Upper lobe of right lung (tissue), 1 donor: Measurements from ENCODE around the gene LRRIQ4. TPM values are rescaled to one million over a fixed set of nuclear protein-coding genes. Genes with fewer than 3 reads are reported as not detected.

Experiments used
- ATAC-seq: fragments of 200-7000 bp; cut with Tn5 transposase; one replicate; pipeline ENCODE4 v1.9.1; 2020; ENCODE audit warnings: mild to moderate bottlenecking, moderate library complexity
- DNase-seq: peaks from one replicate; pipeline ENCODE4 v3.0.0-alpha.2; 2020
- H3K27ac ChIP-seq: fragments of 200-600 bp; one replicate; pipeline ENCODE4 v1.8.0; 2022
- H3K27me3 ChIP-seq: fragments of 200-600 bp; one replicate; pipeline ENCODE4 v1.8.0; 2022; ENCODE audit warnings: mild to moderate bottlenecking
- H3K36me3 ChIP-seq: fragments of 200-600 bp; one replicate; pipeline ENCODE4 v1.8.0; 2022
- H3K4me1 ChIP-seq: fragments of 200-600 bp; one replicate; pipeline ENCODE4 v1.8.0; 2022
- H3K4me3 ChIP-seq: fragments of 200-600 bp; one replicate; pipeline ENCODE4 v1.8.0; 2022; ENCODE audit warnings: mild to moderate bottlenecking
- H3K9me3 ChIP-seq: fragments of 200-600 bp; one replicate; pipeline ENCODE4 v1.8.0; 2022
- intact Hi-C: fragments of 100-400 bp; cut with DNase I; formaldehyde crosslinking; loops from one replicate; pipeline ENCODE4 v1.11.0; 2022
- total RNA-seq: library from RNA; stranded (reverse); fragmentation: NEBNext Ultra II Directional; extraction: Animal tissue kit (Norgen Biotek cat#: 25700); gene quantifications from one replicate; pipeline ENCODE4 v1.2.1, GENCODE V29; 2021
- TF ChIP-seq, protein P1 (sequence below): fragments of 200-600 bp; IDR thresholded peaks from one replicate; pipeline ENCODE4 v1.8.0; 2022; ENCODE audit warnings: antibody characterized with exemption
- donor health status: DM: no; HTN: yes; CAD: no; lungs with severe emphysema.

Gene LRRIQ4
- total RNA-seq, 1 donor from 2014 or later, result 0.29 TPM

DNA sequence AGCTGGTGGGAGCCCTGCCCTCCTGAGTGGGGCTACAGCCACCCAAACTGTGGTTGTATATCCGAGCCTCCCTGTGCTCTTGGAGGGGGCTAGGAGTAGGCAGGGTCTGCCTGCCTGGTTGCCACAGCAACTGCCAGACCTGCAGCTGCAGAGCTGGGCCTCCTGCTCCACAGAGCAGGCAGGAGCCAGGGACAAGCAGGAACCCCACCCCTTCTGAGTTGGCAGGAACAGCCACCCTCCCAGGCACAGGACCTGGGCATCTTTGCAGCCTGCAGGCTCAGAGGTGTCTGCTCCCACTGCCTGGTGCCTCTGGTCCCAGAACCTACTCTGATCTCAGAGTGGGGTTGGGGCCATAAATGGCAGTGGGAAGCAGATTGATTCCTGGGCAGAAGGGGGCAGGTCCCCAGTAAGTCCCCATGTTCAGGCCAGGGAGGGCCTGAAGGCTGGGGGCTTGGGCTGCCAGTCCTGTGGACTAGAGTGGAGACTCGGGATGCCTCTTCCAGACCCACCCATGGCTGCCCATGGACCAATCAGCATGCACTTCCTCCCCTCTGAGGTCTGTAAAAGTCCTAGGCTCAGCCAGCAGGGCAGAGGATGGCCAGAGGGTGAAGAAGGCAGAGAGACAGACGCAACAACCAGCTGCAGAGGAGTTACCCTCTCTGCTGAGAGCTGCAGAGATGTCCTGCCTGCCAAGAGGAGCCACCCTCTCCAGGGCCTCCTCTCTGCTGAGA is 67.3 kb downstream of the LRRIQ4 start:
- Histone ChIP-seq H3K27ac (no peak overlapping the region), H3K36me3 (no peaks in the 10 kb centered on the region), H3K4me3 (no peak overlapping the region), H3K4me1 (no peaks in the 10 kb centered on the region), H3K27me3 (no peaks in the 10 kb centered on the region), H3K9me3 (no peaks in the 10 kb centered on the region)
- TF ChIP-seq, protein P1, sequence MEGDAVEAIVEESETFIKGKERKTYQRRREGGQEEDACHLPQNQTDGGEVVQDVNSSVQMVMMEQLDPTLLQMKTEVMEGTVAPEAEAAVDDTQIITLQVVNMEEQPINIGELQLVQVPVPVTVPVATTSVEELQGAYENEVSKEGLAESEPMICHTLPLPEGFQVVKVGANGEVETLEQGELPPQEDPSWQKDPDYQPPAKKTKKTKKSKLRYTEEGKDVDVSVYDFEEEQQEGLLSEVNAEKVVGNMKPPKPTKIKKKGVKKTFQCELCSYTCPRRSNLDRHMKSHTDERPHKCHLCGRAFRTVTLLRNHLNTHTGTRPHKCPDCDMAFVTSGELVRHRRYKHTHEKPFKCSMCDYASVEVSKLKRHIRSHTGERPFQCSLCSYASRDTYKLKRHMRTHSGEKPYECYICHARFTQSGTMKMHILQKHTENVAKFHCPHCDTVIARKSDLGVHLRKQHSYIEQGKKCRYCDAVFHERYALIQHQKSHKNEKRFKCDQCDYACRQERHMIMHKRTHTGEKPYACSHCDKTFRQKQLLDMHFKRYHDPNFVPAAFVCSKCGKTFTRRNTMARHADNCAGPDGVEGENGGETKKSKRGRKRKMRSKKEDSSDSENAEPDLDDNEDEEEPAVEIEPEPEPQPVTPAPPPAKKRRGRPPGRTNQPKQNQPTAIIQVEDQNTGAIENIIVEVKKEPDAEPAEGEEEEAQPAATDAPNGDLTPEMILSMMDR, result no peak
- ATAC-seq, result peak; percentile 31
- no peak for DNase-seq
- intact Hi-C loops, result no loop called here

- Histone ChIP-seq H3K27ac (no peak overlapping the region), H3K27me3 (no peaks in the 10 kb centered on the region)
- TF ChIP-seq, protein P1, result no peak
These were observed 68.0 kb downstream of the LRRIQ4 start for GRCh38 chr3:169880576-169881250.

DNA sequence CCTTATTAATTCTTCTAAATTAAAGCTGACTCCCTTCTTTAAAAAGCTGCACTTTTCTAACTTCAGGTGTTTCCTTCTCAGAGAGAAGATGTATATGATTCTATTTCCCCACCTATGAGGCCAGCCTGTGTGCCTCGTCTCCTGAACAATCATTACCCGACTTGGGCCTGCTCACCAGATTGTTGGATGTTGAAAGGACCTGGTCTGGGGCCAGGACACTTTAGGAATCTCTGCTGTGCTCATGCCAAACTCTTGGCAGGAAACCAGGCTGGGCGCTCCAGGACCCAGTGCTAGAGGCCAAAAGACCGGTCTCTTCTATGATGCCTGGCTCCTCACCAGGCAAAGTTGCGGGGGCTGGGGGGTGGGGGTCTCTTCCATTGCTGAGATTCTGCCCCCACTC is 74.0 kb downstream of the LRRIQ4 start:
- no peaks in the 10 kb centered on the region for H3K4me1 ChIP-seq
- H3K36me3 ChIP-seq, result no peaks in the 10 kb centered on the region
- no peak overlapping the region for H3K4me3 ChIP-seq
- ATAC-seq (peak; percentile 93), DNase-seq (peak; percentile 86)
- no peak overlapping the region for H3K27ac ChIP-seq
- H3K27me3 ChIP-seq, result no peaks in the 10 kb centered on the region
- no peaks in the 10 kb centered on the region for H3K9me3 ChIP-seq
- TF ChIP-seq, protein P1, result no peak
- intact Hi-C loops, result no loop called here

More at GRCh38 chr3:169880576-169881250, 68.0 kb downstream of the LRRIQ4 start:
- Histone ChIP-seq H3K9me3 (no peaks in the 10 kb centered on the region), H3K4me1 (no peaks in the 10 kb centered on the region), H3K4me3 (no peak overlapping the region), H3K36me3 (no peaks in the 10 kb centered on the region)
- DNase-seq (no peak), ATAC-seq (no peak)
- intact Hi-C loops, result no loop called here

Other genes starting within 250 kb of the LRRIQ4 start
- 87.8 TPM for gene MECOM, start 149.2 kb upstream of the LRRIQ4 start, total RNA-seq
- gene TERC, start 47.8 kb upstream of the LRRIQ4 start, total RNA-seq, result 5.4 TPM
- gene ACTRT3, start 43.3 kb upstream of the LRRIQ4 start, total RNA-seq, result 1.2 TPM
- 14.6 TPM for gene MYNN, start 39.5 kb upstream of the LRRIQ4 start, total RNA-seq
- 0.98 TPM for gene LRRC34, start within 50 bp of the LRRIQ4 start, total RNA-seq
- gene LRRC31, start 57.1 kb downstream of the LRRIQ4 start, total RNA-seq, result 1.7 TPM
- not detected for gene SAMD7, start 98.7 kb downstream of the LRRIQ4 start, total RNA-seq
- gene SEC62, start 153.9 kb downstream of the LRRIQ4 start, total RNA-seq, result 157 TPM
- gene GPR160, start 225.1 kb downstream of the LRRIQ4 start, total RNA-seq, result 22.3 TPM